ENCODE data around the gene LYRM2.
A peak's percentile ranks its signal among the peaks of the same experiment; 100 is the strongest.
"Not testable (repeated sequence)": the region's sequence is repeated elsewhere in the genome, so short reads cannot be mapped to it uniquely, and the experiment has no call there.

Gene LYRM2

DNA sequence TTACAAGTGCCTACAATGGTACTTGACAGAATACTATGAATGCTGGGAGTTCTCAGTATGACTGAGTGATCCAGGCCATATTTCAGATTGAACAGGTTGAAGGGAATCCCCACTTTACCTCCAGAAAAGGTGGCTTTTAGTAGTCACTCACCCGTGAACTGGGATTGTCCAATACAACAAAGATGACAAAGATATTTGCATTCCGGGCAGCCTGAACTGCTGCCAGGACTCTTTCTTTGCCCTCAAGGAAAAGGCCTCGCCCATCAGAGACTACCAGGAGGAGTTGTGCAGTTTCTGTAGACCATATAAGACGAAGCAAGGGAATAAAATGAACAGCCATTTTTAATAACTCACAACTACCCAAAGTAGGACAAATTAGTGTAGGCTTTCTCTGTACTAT lies 6.3 kb upstream of the LYRM2 start:
- no peak for DNase-seq (ENCODE audit: low spot score)

DNA sequence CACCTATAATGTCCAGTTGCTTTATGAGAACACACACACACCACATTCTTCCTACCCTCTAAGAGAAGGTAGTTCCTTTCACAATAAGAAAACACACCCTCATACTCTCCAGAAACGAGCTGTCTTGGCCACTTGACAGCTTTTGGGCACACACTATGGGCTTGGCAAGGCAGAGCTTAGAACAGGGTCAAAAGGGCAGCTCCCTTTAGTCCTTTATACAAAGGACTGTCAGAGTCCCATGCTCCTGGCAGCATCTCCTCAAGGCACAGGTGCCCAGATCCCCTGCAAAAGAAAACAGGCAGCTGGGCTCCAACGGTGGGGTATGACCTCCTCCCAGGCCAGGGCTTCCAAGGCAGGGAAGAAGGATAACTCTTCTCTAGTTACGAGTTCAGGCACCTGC lies 4.9 kb upstream of the LYRM2 start:
- no peak for DNase-seq (ENCODE audit: low spot score)

DNA sequence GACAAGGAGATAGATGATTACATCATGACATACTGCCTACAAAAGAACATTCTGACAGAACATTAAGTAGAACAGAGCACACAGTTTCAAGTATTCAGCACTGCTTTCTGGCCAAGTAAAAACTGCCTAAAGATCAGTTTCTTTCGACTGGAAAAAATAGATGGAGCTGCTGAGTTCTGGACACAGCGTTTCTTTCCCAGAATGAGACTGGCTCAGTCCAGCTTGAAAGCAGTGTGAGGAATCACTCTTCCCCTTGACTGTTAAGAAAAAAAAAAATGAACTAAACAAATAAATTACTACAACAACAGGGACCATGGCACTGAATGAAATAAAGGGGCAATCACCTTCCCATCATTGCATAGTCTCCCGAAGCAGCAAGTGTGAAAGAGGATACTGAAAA lies 4.4 kb upstream of the LYRM2 start:
- DNase-seq (ENCODE audit: low spot score) = no peak

DNA sequence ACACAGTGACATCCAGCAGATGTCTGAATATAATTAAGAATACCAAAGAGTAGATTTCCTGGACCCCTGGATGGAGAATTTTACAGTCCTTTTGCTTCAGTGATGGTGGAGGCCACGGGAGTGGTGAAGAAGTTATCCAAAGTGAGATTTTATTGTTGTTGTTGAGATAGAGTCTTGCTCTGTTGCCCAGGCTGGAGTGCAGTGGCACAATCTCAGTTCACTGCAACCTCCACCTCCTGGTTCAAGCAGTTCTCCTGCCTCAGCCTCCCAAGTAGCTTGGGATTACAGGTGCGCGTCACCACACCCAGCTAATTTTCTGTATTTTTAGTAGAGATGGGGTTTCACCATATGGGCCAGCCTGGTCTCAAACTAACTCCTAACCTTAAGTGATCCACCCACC lies 3.0 kb upstream of the LYRM2 start:
- DNase-seq (ENCODE audit: low spot score) = not testable (repeated sequence)

DNA sequence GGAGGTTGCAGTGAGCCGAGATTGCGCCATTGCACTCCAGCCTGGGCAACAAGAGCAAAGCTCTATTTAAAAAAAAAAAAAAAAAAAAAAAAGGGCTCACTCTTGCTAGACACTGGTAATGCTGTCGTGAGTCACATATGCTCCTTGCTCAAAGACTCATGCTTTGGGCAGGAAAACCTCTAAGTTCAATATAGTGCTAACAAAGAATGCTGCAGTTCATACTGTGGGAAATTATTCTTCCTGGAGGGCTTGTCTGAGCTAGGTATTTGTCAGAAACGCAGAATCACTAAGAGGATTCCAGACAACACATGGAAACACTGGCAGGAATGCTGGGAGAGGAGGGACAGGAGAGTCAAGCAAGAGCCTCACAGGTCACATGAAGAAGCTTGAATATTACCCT lies 2.3 kb upstream of the LYRM2 start:
- no peak for DNase-seq (ENCODE audit: low spot score)

DNA sequence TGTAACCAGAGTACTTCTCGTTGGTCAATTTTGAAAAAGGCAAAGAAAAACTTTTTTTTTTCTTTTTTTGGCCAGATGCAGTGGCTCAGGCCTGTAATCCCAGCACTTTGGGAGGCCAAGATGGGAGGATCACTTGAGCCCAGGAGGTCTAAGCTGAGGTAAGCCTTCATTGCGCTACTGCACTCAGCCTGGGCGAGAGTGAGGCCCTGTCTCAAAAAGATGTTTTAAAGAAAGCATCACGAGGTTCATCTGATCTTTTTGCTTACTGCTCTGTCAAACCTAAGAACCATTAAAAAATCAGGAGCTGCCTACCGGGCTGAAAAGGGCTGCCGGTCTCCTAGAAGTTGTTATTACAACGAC lies 607 bp downstream of the LYRM2 start:
- DNase-seq (ENCODE audit: low spot score) = no peak

DNA sequence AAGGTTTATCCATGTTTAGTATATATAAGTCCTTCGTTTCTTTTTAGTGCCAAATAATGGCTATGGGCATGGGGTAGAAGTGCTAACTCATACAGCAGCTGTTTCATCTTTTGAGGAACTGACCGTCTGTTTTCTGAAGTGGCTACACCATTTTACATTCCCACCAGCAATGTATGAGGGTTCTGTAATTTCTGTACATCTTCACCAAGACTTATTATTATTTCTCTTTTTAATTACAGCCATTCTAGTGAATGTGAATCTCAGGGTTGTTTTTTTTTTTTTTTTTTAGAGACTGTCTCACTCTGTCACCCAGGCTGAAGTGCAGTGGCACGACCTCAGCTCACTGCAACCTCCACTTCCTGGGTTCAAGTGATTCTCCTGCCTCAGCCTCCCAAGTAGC lies 2.1 kb downstream of the LYRM2 start:
- not testable (repeated sequence) for DNase-seq (ENCODE audit: low spot score)

DNA sequence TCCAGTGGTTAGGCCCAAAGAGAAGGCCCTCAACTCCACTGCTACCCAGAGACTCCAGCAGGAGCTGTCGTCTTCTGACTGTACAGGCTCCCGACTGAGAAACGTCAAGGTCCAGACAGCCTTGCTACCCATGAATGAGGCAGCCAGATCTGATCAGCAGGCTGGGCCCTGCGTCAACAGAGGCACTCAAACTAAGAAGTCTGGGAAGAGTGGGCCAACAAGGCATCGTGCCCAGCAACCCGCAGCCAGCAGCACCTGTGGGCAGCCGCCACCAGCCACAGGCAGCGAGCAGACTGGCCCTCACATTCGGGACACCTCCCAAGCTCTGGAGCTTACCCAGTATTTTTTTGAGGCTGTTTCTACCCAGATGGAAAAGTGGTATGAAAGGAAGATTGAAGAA lies 8.1 kb downstream of the LYRM2 start:
- DNase-seq (ENCODE audit: low spot score) = no peak

DNA sequence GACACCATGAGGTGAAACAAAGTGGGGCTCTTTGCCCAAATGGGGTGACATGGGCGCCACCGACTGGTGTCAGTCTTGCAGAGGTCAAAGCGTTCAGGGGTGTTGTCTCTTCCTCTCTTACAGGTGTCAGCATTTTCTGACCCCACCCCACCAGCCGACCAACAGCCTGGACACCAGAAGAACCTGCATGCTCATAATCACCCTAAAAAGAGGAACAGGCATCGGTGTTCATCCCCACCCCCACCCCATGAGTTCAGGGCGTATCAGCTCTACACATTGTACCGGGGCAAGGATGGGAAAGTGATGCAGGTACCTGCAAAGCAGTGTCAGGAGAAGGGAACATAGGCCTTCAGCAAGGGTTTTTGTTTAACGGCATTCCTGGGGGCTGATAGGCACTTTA lies 14.8 kb downstream of the LYRM2 start:
- no peak for DNase-seq (ENCODE audit: low spot score)

DNA sequence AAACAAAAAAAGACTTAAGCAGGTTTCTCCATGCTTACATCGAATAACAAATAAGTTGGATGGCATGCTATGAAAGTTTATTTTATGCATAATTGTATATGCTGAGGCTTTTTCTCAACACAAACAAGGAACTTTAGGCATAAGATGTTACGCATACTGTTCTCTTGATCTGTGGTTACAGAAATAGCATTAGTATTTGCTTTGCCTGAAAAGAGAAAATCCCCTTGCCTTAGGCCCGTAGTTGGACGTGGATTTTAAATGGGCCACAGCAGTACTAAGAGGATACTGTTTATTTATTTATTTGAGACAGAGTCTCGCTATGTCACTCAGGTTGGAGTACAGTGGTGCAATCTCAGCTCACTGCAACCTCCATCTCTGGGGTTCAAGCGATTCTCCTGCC lies 19.0 kb downstream of the LYRM2 start:
- DNase-seq (ENCODE audit: low spot score) = no peak

DNA sequence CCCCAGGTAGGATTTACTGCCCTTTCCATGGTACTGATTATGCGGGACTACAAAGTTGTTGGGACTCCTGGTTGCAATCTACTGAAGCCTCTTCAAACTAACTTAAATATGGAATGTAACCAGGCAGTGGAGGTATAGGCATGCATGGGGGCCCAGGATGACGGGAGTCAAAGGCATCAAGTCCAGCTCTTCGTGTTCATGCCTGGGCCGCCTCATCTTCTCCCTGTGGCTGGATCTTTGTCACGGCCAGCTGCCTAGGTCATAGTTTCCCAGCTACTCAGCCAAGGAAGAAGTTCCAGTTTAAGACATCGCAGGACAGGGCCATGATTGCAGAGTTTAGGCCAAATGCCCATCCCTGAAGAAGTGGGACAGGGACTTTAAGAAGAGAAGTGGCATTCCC lies 20.5 kb downstream of the LYRM2 start:
- no peak for DNase-seq (ENCODE audit: low spot score)

DNA sequence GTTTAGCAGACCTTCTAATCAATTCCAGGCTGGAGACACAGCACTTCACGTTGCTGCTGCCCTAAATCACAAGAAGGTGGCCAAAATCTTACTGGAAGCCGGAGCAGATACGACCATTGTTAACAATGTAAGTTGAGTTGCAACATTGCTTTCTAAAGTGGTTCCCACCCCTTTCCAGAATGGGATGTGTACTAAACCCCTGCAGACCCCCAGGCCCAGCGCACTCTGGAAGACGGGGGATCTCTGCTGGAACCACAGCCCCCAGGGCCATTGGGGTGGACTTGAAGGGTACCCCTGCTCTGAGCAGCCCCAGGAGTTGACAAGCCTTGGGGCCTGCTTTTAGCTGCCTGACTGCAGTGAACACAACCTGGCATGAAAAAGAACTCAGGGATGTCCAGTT lies 22.0 kb downstream of the LYRM2 start:
- no peak for DNase-seq (ENCODE audit: low spot score)

DNA sequence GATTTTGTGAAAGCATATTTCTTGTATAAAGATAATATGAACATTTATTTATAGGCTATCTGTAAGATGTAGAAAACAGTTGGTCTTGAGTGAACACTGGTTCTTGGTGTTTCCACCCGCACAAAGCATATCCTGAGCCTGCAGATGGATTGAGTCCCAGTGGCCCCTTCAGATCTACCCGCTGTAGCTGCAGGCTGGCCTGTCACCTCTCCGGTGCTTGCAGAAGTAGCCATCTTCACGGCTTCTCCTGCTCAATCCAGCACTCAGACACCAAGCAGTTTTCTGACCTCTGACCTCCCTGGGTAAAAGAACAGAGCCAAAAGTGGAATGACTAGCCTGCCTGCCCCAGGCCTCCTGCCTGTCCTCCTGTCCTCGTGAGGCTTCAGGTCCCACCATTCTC lies 22.7 kb downstream of the LYRM2 start:
- no peak for DNase-seq (ENCODE audit: low spot score)

DNA sequence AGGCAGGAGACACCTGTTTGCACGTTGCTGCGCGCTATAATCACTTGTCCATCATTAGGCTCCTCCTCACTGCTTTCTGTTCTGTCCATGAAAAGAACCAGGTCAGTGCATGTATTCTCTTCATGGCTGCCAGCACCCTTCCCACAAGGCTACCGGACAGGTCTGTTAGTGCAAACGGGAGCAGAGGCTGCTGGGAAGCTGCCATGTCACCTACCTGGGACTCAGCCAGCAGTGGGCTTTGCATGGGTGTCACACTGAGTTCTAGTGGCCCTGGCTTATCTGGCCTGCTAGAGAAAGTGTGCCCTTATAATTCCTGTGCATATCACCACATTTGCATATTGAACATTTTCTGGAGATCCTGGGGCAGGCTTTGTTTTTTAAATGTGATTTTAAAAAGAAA lies 24.8 kb downstream of the LYRM2 start:
- no peak for DNase-seq (ENCODE audit: low spot score)

DNA sequence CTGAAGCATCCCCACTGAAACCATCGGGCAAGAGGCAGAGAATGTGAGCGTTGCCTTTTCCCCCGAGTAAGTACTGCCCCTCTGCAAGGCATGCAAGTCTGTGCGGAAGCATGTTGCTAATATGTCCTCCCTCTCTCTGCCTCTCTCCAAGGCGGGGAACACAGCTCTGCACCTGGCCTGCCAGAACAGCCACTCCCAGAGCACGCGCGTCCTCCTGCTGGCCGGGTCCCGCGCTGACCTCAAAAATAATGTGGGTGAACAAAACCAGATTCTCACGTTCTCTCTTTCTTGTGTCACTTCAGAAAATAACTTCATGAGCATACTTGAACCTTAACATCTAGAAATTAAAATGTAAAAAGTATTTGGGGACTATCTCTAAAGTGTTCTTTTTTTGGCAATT lies 26.4 kb downstream of the LYRM2 start:
- no peak for DNase-seq (ENCODE audit: low spot score)

DNA sequence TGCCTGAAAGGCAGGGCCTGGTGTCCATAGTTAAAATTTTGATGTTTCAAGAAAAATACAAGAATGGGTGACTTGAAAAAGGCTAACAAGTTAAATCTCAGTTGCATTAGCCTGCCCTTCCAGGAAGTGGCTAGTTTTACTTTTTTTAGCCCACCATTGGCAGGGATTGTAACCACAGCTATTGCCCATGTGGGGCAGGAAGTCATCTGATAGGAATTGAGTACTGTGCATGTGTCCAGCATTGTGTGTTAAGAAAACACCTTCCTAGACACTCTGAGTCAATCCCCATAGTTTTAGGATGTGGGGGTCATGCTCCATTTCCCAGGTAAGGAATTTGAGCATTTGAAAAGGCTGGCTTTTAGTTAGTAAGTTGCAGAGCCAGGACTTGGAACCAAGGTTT lies 26.9 kb downstream of the LYRM2 start:
- DNase-seq (ENCODE audit: low spot score) = no peak

DNA sequence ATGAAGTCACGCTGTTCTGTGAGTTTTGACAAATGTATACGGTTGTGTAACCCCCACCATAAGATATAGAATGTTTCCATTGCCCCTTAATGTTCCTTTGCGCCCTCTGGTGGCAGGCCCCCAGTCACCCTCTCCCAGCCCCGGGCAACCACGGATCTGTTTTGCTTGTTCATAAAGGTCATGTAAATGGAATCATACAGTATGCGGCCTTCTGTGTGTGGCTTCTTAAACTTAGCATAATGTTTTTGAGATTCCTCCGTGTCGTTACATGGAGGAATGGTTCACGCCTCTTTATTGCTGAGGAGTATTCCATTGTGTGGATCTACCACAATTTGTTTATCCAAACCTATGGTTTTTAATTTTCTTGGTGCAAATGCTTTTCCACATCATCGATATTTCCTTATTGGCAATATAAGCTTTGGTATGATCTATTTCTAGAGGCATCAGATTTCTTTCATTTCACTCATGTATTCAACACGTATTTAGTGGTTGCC lies 28.4 kb downstream of the LYRM2 start:
- peak; percentile 80 for DNase-seq (ENCODE audit: low spot score)

DNA sequence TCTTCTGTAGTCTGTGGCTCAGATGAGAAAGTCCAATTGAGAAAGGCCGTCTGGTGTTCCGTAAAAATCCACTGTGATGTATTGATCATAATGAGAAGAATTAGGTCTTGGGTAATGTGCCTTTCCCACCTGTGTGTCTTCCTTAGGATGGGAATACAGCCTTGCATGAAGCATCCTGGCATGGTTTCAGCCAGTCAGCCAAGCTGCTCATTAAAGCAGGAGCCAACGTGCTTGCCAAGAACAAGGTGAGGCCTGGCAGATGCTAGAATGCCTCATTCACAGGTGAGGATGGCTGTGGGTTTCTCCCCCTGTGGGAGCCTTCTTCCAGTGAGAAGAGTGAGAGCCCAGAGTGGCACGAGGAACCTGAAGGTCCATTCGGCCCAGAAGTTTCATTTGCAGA lies 32.7 kb downstream of the LYRM2 start:
- no peak for DNase-seq (ENCODE audit: low spot score)

DNA sequence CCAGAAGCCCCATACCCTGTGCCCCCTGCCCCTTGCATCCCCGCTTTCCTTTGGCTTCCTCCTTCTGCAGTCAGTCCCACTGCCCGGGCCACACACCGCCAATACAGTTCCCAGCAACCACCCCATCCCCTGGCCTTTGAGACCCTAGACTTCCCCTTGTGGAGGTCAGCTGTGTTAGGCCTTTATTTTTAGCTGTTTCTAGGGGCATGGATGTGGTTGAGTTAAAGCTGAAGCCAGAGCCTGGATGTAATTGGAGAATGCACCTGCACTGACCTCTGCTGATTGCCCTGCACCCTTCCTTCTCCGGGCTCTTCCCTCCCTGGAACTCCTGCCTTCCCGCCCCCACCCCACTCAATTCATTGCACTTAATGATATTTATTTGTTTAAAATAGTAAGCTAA lies 33.9 kb downstream of the LYRM2 start:
- no peak for DNase-seq (ENCODE audit: low spot score)

DNA sequence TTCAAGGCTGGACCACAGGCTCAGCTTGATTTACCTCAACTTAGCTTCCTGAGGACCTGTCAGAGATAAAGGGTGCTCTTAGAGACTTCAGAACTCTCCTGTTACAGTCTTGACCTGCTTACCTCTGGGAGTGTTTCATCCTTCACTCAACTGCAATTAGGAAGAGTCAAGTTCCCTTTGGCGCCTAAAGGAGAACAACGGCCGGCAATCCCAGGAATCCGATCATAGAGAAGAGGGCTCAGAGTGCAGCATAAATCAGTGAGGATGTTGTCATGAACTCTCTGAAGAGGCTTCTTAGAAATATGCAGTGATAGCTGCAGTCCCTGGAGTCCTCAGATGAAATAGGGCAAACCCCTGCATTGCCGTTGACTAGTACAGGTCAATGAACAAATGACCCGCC lies 36.4 kb downstream of the LYRM2 start:
- no peak for DNase-seq (ENCODE audit: low spot score)

DNA sequence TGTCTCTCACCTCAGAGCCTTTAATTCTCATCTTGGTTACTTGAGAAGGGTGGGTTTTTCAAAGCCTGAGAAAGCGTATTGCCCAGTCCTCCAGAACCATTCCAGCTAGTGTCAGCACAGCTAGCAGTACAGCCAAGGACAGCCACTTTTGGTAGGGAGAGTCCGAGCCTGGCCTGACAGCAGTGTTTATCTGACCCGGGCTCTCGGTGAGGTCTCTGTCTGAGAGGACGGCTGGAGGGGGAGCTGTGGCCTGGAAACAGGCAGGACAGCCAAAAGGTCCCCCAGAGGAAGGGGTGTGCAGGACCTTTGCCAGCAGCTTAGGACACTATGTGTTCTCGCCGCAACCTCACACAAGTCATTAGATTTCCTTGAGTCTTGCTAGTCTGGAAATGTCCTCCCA lies 38.8 kb downstream of the LYRM2 start:
- no peak for DNase-seq (ENCODE audit: low spot score)

DNA sequence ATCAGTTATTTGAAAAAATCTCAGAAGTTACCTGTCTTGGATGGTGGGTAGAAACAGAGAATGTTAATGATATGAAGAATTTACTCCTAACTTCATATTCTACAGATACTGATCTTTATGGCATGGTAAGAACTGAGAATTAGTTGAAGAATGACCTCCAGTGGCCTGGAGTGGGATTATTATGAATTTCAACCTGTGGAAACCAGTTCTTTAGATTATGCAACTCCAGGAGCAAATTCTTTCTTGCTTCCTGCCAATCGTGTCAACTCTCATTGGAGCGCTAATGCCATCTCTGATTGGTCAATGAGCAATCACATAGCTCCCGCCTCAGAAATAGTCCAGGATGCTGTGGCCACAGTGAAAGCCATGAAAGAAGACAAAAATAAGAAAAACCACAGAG lies 40.6 kb downstream of the LYRM2 start:
- DNase-seq (ENCODE audit: low spot score) = no peak

DNA sequence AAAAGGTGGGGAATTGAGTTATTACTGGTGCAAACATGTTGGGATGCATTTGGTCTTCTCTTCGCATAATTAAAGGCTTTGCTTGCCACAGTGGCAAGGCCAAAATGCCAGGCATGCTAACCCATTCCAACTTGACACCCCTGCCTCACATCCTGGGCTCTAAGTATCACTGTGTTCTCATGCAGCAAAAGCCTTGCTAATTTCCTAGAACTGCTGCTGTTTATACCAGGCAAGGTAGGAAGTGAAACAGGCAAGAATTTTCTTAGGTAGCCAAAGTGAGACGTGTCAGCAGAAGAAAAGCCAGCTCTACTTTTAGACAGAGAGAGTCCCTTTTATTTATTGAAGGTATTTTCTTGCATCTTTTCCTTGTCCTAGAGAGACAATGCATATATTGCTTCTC lies 41.2 kb downstream of the LYRM2 start:
- DNase-seq (ENCODE audit: low spot score) = no peak

DNA sequence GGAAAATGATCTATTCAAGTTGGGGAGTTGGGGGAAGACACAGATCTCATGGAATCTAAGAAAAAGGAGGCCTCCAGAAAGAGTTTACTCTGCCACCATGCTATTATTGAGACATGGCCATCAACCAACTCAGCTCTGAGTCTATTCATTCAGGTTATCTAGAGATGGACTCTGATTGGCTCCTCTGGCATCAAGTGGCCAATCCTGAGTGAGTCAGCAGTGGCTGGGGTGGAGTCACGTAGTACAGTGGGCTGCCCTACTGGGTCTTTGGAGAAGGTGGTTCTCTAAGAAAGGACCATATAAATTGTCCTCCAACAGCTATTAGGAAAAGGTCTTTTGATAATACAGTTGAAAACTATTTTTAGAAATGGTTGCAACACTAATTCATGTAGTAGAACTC lies 42.1 kb downstream of the LYRM2 start:
- no peak for DNase-seq (ENCODE audit: low spot score)

DNA sequence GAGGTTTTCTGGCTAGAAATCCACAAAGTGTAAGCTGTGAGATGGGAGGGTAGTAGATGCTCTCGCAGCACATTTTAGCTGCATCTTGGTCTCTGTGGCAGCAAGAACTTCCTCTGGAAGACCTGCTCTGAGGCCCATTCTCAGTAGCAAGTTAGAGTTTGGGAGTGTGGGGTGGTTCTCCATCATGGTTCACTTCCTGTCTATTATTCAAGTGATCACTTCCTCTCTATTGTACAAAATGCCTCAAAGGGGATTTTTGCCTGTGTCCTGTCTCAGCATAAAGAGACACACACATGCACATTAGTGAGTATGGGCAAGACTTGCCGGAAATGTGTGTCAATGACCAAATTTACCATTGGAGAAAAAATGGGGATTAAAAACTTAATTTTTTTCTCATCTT lies 42.5 kb downstream of the LYRM2 start:
- DNase-seq (ENCODE audit: low spot score) = peak; percentile 4
